Activated CD8-positive, alpha-beta T cell treated with anti-CD3 and anti-CD28 coated beads, Interleukin-2, amount 10 ng/mL, durations not matched to agents 7 days and 5 days (primary cell): Measurements from ENCODE around the gene SPDYE16. TPM values are rescaled to one million over a fixed set of nuclear protein-coding genes. Genes with fewer than 3 reads are reported as not detected.
A peak's percentile ranks its signal among the peaks of the same experiment; 100 is the strongest.
"Not testable (repeated sequence)": the region's sequence is repeated elsewhere in the genome, so short reads cannot be mapped to it uniquely, and the experiment has no call there.

Source experiments
- ATAC-seq: fragments of 150-1000 bp; cut with Tn5 transposase; one replicate; pipeline ENCODE4 v1.10.0; 2021; ENCODE audit warnings: moderate library complexity
- CTCF ChIA-PET: fragments of 350-600 bp; sonication (Branson Sonifier 250); formaldehyde crosslinking; loops from one replicate; lab custom pipeline; 2021; ENCODE audit warnings: antibody characterized with exemption; lab: Charles Lee
- POLR2A ChIA-PET: fragments of 350-600 bp; sonication (Branson Sonifier 250); formaldehyde crosslinking; loops from one replicate; lab custom pipeline; 2021; ENCODE audit warnings: antibody characterized with exemption; lab: Charles Lee
- DNase-seq: peaks from one replicate; pipeline ENCODE4 v3.0.0-alpha.2; 2020
- H3K27ac Mint-ChIP-seq: one replicate; pipeline ENCODE4 v1.8.0; 2021; ENCODE audit warnings: mild to moderate bottlenecking, mixed read lengths
- H3K27me3 Mint-ChIP-seq: one replicate; pipeline ENCODE4 v1.8.0; 2021; ENCODE audit warnings: low read depth, mixed read lengths
- H3K36me3 Mint-ChIP-seq: one replicate; pipeline ENCODE4 v1.8.0; 2021; ENCODE audit warnings: low read depth, mixed read lengths
- H3K4me1 Mint-ChIP-seq: one replicate; pipeline ENCODE4 v1.8.0; 2021; ENCODE audit warnings: low read depth, mixed read lengths
- H3K4me3 Mint-ChIP-seq: one replicate; pipeline ENCODE4 v1.8.0; 2021; ENCODE audit warnings: mild to moderate bottlenecking, mixed read lengths
- H3K9me3 Mint-ChIP-seq: one replicate; pipeline ENCODE4 v1.8.0; 2022; ENCODE audit warnings: mixed read lengths; ENCODE audit not compliant: insufficient read depth
- total RNA-seq, 2 experiments: library from RNA; stranded (reverse); gene quantifications; one replicate each; pipeline ENCODE4 v1.2.3, GENCODE V29; 2021

The SPDYE16 gene
- total RNA-seq, 2 experiments from 2014 or later, result 0.16 to 0.18 TPM

DNA sequence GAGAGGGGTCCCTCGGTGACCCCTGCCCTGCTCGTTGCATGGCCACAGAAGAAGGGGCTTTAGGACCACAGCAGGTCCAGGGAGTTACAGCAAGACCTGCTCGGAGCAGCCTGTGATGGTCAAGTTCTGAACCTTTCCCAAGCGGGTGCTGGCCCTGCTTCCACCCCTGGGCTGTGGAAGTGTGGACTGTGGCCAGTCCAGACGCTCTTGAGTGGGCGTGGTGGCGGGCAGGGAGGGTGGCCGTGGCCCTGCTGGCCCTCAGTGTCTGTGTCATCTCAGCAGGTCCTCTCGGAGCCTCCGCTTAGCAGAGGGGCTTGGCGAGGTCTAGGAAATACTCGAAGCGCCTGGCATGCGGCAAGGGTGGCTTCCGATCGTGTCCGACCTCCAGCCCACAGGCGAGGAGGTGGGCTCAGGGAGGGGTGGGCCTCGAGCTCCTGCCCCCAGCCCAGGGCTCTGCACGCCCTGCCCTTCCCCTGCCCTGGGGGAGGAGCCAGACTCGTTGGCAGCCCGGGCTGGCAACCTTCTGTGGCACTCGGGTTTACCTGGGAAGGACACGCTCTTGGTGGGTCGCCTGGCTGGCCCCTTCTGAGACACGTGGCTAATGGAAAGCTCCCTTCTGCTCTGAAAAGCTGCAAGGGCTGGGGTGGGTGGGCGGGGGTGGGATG lies 45.0 kb downstream of the SPDYE16 start:
- H3K9me3 Mint-ChIP-seq, H3K27me3 Mint-ChIP-seq, DNase-seq, ATAC-seq, H3K4me1 Mint-ChIP-seq, CTCF ChIA-PET, POLR2A ChIA-PET, H3K36me3 Mint-ChIP-seq, H3K27ac Mint-ChIP-seq, H3K4me3 Mint-ChIP-seq: not testable (repeated sequence)

GRCh38 chr7:76495717-76496116 lies 47.4 kb downstream of the SPDYE16 start:
- H3K27ac Mint-ChIP-seq, H3K4me1 Mint-ChIP-seq, CTCF ChIA-PET, H3K4me3 Mint-ChIP-seq, H3K36me3 Mint-ChIP-seq, DNase-seq, H3K9me3 Mint-ChIP-seq, ATAC-seq, H3K27me3 Mint-ChIP-seq: not testable (repeated sequence)
- POLR2A ChIA-PET, result interaction anchor here (0.6 kb wide), 1 partner anchor 210 kb away, joined by 3 read pairs; no protein-coding TSS in a partner anchor

DNA sequence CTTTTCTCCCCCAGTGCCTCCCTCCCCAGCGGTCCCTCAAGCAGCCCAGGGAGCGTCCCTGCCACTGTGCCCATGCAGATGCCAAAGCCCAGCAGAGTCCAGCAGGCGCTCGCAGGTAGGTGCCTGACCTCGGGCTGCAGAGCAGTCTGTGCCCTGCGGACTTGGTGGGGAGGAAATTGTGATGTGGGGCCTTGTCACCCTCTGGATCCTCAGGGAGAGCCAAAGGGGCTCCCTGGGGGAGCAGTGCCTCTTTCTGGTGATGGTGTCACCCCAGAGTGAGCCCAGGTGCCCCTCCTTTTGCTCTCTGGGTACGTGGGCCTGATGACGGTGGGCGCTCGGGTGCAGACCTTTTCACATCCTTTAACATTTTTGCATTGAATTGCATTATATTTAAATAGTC lies 51.0 kb downstream of the SPDYE16 start:
- H3K4me3 Mint-ChIP-seq, H3K36me3 Mint-ChIP-seq, POLR2A ChIA-PET, DNase-seq, CTCF ChIA-PET, ATAC-seq, H3K27me3 Mint-ChIP-seq, H3K4me1 Mint-ChIP-seq, H3K27ac Mint-ChIP-seq, H3K9me3 Mint-ChIP-seq: not testable (repeated sequence)

DNA sequence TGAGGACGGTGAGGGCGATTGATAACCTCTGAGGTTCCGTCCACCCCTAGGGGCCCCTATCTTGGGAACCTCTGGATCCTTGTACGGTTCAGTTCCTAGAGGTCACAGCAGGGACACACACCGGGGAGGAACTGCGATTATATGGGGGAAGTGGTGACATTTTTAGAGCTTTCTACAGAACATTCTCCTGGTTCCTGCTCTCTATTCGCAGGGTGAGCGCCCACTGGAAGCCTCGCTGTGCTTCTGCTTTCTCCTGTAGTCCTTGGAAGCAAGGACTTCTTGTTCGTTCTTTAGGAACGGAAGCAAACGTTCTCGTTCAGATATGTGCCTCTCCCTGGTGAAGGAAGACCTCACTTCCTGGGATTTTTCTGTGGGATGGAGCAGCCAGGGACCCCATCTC lies 55.1 kb downstream of the SPDYE16 start:
- H3K36me3 Mint-ChIP-seq, DNase-seq, ATAC-seq, H3K27me3 Mint-ChIP-seq, H3K9me3 Mint-ChIP-seq, H3K27ac Mint-ChIP-seq, POLR2A ChIA-PET, H3K4me3 Mint-ChIP-seq, CTCF ChIA-PET, H3K4me1 Mint-ChIP-seq: not testable (repeated sequence)

GRCh38 chr7:76486618-76487017 lies 56.5 kb downstream of the SPDYE16 start:
- H3K4me3 Mint-ChIP-seq, result peak overlapping the region; percentile 28
- DNase-seq, result peak; percentile 73
- CTCF ChIA-PET, result not testable (repeated sequence)

GRCh38 chr7:76485822-76486610 lies 57.1 kb downstream of the SPDYE16 start:
- ATAC-seq, result peak; percentile 41
- H3K27me3 Mint-ChIP-seq, H3K9me3 Mint-ChIP-seq, DNase-seq, H3K4me3 Mint-ChIP-seq, POLR2A ChIA-PET, H3K27ac Mint-ChIP-seq, H3K4me1 Mint-ChIP-seq, CTCF ChIA-PET: not testable (repeated sequence)
- H3K36me3 Mint-ChIP-seq, result peaks cover 14% of the 10 kb centered on the region

More at GRCh38 chr7:76486618-76487017, 56.5 kb downstream of the SPDYE16 start:
- H3K9me3 Mint-ChIP-seq, H3K4me1 Mint-ChIP-seq, H3K27me3 Mint-ChIP-seq, POLR2A ChIA-PET: not testable (repeated sequence)
- ATAC-seq, result peak; percentile 98
- Mint-ChIP-seq H3K36me3 (peaks cover 14% of the 10 kb centered on the region), H3K27ac (peak overlapping the region; percentile 90)

- H3K4me1 Mint-ChIP-seq, DNase-seq, ATAC-seq, H3K9me3 Mint-ChIP-seq, H3K4me3 Mint-ChIP-seq, CTCF ChIA-PET, H3K27ac Mint-ChIP-seq, H3K27me3 Mint-ChIP-seq, POLR2A ChIA-PET: not testable (repeated sequence)
- peaks cover 14% of the 10 kb centered on the region for H3K36me3 Mint-ChIP-seq
Observed at GRCh38 chr7:76484456-76484855, 58.6 kb downstream of the SPDYE16 start.

DNA sequence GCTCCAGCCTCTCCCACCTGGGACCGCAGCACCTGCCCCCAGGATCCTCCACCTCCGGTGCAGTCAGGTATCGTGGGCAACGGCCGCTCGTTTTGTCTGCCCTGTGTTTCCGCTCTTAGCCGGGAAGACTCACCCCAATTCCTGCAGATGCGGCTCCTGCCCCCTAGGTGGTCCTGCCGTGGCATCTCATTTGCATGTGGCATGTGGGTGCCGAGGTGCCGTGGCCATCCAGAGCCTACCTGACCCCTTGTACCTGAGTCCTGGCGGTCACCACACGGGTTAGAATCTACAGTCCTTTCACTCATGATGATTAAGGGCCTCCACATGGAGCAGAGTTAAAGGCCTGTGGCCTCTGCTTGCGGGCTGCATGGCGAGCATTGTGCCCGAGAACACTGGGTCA lies 60.0 kb downstream of the SPDYE16 start:
- CTCF ChIA-PET, ATAC-seq, H3K4me1 Mint-ChIP-seq, POLR2A ChIA-PET, H3K9me3 Mint-ChIP-seq, H3K4me3 Mint-ChIP-seq, H3K27ac Mint-ChIP-seq, H3K27me3 Mint-ChIP-seq, DNase-seq: not testable (repeated sequence)
- H3K36me3 Mint-ChIP-seq, result peaks cover 14% of the 10 kb centered on the region

DNA sequence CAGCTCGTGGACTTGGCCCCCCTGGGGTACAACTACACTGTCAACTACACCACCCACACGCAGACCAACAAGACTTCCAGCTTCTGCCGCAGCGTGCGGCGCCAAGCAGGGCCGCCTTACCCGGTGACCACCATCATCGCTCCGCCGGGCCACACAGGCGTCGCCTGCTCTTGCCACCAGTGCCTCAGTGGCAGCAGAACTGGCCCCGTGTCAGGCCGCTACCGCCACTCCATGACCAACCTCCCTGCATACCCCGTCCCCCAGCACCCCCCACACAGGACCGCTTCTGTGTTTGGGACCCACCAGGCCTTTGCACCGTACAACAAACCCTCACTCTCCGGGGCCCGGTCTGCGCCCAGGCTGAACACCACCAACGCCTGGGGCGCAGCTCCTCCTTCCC lies 60.4 kb downstream of the SPDYE16 start:
- DNase-seq, CTCF ChIA-PET, H3K4me1 Mint-ChIP-seq, H3K27ac Mint-ChIP-seq, POLR2A ChIA-PET, ATAC-seq, H3K9me3 Mint-ChIP-seq, H3K27me3 Mint-ChIP-seq, H3K4me3 Mint-ChIP-seq: not testable (repeated sequence)
- peaks cover 14% of the 10 kb centered on the region for H3K36me3 Mint-ChIP-seq

Other genes starting within 250 kb of the SPDYE16 start
- 10 to 100 TPM; 37.2 to 40.4 TPM for gene HSPB1, start 240.6 kb downstream of the SPDYE16 start, total RNA-seq
- 10 to 100 TPM; 77.9 to 79.3 TPM for gene YWHAG, start 184.3 kb downstream of the SPDYE16 start, total RNA-seq
- under 1 TPM in 1 of 2 experiments, not detected in 1; 0.47 TPM for gene SSC4D, start 133.6 kb downstream of the SPDYE16 start, total RNA-seq
- 1 to 10 TPM; 4.0 to 5.9 TPM for gene ZP3, start 118.3 kb downstream of the SPDYE16 start, total RNA-seq
- 10 to 100 TPM; 28.0 to 30.6 TPM for gene DTX2, start 81.6 kb downstream of the SPDYE16 start, total RNA-seq
- gene UPK3B, start 32.7 kb downstream of the SPDYE16 start, total RNA-seq, result under 1 TPM; 0.68 to 0.92 TPM
- 10 to 100 TPM; 16.5 to 17.7 TPM for gene POMZP3, start 84.0 kb upstream of the SPDYE16 start, total RNA-seq